Activated T-cell treated with anti-CD3 and anti-CD28 coated beads, Interleukin-2, amount 50 U/mL, for 4 hours (primary cell): ENCODE measurements around the gene RAP2A. TPM values are rescaled to one million over a fixed set of nuclear protein-coding genes. Genes with fewer than 3 reads are reported as not detected.

Source experiments
- ATAC-seq, 2 donors: fragments of 200-7000 bp; cut with Tn5 transposase; one replicate each; pipeline ENCODE4 v1.10.0; 2021
- DNase-seq: peaks from one replicate; pipeline ENCODE4 v3.0.0-alpha.2; 2020
- H3K27me3 Mint-ChIP-seq: one replicate; pipeline ENCODE4 v1.8.0; 2021; ENCODE audit warnings: low read depth, mixed read lengths
- H3K36me3 Mint-ChIP-seq: one replicate; pipeline ENCODE4 v1.8.0; 2022; ENCODE audit warnings: mixed read lengths; ENCODE audit not compliant: insufficient read depth
- H3K4me1 Mint-ChIP-seq: one replicate; pipeline ENCODE4 v1.8.0; 2021; ENCODE audit warnings: low read depth, mixed read lengths
- H3K4me3 Mint-ChIP-seq: one replicate; pipeline ENCODE4 v1.8.0; 2021; ENCODE audit warnings: mild to moderate bottlenecking, moderate library complexity, mixed read lengths
- H3K9me3 Mint-ChIP-seq: one replicate; pipeline ENCODE4 v1.8.0; 2021; ENCODE audit warnings: mixed read lengths
- total RNA-seq, 3 donors: library from RNA; stranded (reverse); gene quantifications; one replicate each; pipeline ENCODE4 v1.2.1, GENCODE V29; 2021

The RAP2A gene
- total RNA-seq, 3 donors from 2014 or later: 11.1 to 16.0 (median 15.5) TPM

DNA sequence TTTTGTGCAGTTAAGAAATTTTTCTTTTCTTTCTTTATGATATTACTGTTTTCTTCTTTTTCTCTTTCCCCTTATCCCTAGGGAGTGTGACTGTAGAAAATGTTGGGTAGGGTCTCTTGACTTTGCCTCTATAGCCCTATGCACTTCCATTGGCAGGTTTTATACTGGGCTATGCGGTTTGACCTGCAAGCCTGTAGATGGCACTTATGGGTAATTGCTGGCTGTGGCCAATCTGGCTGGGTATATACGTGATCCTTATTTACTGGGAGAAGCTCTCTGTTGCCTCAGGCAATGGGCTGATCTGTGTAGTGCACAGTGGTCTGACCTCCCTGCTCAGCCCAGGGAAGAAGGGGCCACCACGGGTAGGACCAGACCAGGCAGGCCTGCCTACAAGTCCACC, 78.8 kb downstream of the RAP2A start:
- H3K9me3 Mint-ChIP-seq: peaks cover 8% of the 10 kb centered on the region
- peaks cover 20% of the 10 kb centered on the region for H3K27me3 Mint-ChIP-seq
- DNase-seq (no peak), ATAC-seq (no peak)
- H3K4me3 Mint-ChIP-seq: no peak overlapping the region
- no peaks in the 10 kb centered on the region for H3K36me3 Mint-ChIP-seq
- no peaks in the 10 kb centered on the region for H3K4me1 Mint-ChIP-seq

DNA sequence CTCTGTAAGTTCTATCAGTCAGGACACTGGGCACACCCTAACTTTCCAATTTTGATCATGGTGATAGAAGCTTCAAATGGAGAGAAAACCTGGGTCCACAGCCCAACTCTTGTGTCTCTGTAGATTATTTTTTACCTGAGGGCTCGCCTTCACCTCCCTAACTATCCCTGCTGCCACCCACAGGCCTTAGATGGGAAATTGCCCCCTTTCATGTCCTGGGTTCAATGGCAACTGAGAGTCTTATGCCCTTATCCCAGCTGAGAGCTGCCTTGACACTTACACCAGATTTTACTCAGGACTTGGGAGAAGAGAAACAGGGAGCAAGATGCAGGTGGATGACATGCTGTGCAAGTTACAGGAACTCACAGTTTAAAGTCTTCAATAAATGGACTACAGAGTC, 81.7 kb downstream of the RAP2A start:
- DNase-seq (no peak), ATAC-seq (no peak)
- H3K27me3 Mint-ChIP-seq: peaks cover 16% of the 10 kb centered on the region
- peaks cover 8% of the 10 kb centered on the region for H3K9me3 Mint-ChIP-seq
- no peak overlapping the region for H3K4me3 Mint-ChIP-seq
- no peaks in the 10 kb centered on the region for H3K4me1 Mint-ChIP-seq
- H3K36me3 Mint-ChIP-seq: no peaks in the 10 kb centered on the region

DNA sequence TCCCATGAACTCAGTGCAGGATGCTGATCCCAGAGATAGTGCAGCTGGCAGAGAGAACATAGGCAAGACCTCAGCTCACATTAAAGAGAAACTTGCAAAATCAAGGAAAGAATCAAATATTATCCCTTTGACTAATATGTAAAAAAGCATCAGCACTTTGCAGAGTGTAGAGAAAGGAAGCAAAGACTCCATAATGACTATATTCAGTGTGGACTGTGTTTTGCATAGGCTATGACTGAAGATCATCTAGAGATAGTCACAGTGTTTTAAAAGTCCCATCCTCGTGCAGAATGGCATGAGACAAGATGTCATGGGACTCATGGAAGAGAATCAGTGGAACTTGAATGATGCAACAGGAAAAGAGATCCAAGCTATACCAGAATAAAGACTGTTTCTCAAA, 84.0 kb downstream of the RAP2A start:
- no peaks in the 10 kb centered on the region for H3K36me3 Mint-ChIP-seq
- H3K27me3 Mint-ChIP-seq: peaks cover 13% of the 10 kb centered on the region
- H3K4me3 Mint-ChIP-seq: no peak overlapping the region
- ATAC-seq (no peak), DNase-seq (no peak)
- no peaks in the 10 kb centered on the region for H3K9me3 Mint-ChIP-seq
- no peaks in the 10 kb centered on the region for H3K4me1 Mint-ChIP-seq

Other genes starting within 250 kb of the RAP2A start
- gene MBNL2, start 211.8 kb upstream of the RAP2A start, total RNA-seq: 10 to 100 TPM; 10.3 to 11.7 (median 11.4) TPM